ENCODE measurements around the gene TAF4. TPM values are rescaled to one million over a fixed set of nuclear protein-coding genes. Genes with fewer than 3 reads are reported as not detected.
A peak's percentile ranks its signal among the peaks of the same experiment; 100 is the strongest.

The TAF4 gene
- total and polyA plus RNA-seq, 2 of the 13 experiments (the other 11 are each of a cell fraction or from before 2014, with no cell fraction given), result 5.9 to 12.0 TPM

- Histone ChIP-seq H3K4me2 (ENCODE audit: low read depth, low read length) (peak overlapping the region; percentile 69), H3K79me2 (ENCODE audit: insufficient read depth, low read length) (no peaks in the 10 kb centered on the region), H3K4me1 (ENCODE audit: insufficient read depth, low read length) (peaks cover 31% of the 10 kb centered on the region), H2AFZ (ENCODE audit: low read length) (no peak overlapping the region), H3K36me3 (replicated peaks in 1 of 2; ENCODE audit: control insufficient read depth in 1 of 2, insufficient read depth in 2 of 2, low read length in 2 of 2) (no peaks in the 10 kb centered on the region), H3K9me3 (ENCODE audit: low read length) (no peaks in the 10 kb centered on the region), H3K4me3 (replicated peaks in 1 of 3; ENCODE audit: insufficient read depth in 1 of 3, low read depth in 2 of 3, low read length in 3 of 3) (peak overlapping the region in 1 of 3 experiments; percentile 57; a peak in 1 of 6 replicates), H3K27ac (ENCODE audit: extremely low read length, insufficient read depth, low read length) (no peak overlapping the region), H3K27me3 (ENCODE audit: control insufficient read depth in 1 of 2, insufficient read depth in 2 of 2, low read length in 2 of 2) (no peaks in the 10 kb centered on the region; a peak in 1 of 5 replicates), H4K20me1 (ENCODE audit: insufficient read depth, low read length) (no peaks in the 10 kb centered on the region), H3K9ac (ENCODE audit: insufficient read depth, low read depth, low read length) (no peak overlapping the region)
- DNase-seq (ENCODE audit: low spot score) (peak; percentile 55), ATAC-seq (peak; percentile 46), FAIRE-seq (no peak)
- 23% methylated on average over 40 of the region's 49 CpGs for WGBS (ENCODE audit: low lambda C conversion rate)
- in situ Hi-C loops (cut with HindIII; ENCODE audit: extremely low pct_ligation_motif_present, low pct_unique_long_range_greater_than_20kb), result loop anchor here (5.0 kb wide), 1 partner anchor 49 kb away; no protein-coding TSS in a partner anchor
- ChIA-PET POLR2A (no interaction called here), CTCF (ENCODE audit: low intra/inter-chr PET ratio, low total read pairs) (no interaction called here)
- intact Hi-C loops (cut with micrococcal nuclease; ENCODE audit: unreplicated experiment), result no loop called here
- no TSS peak for BruUV-seq (replicated peaks)
- TF ChIP-seq ZNF3 (CRISPR knock-in tag; IDR thresholded peaks at IDR 0.05) (no peak), ZNF331 (CRISPR knock-in tag; IDR thresholded peaks at IDR 0.05) (0 out of 2 replicates have a peak, but pooled peaks have one; percentile 26), PRPF4 (IDR thresholded peaks at IDR 0.05; ENCODE audit: low read depth, low read length, poor library complexity, severe bottlenecking) (no peak), ZGPAT (CRISPR knock-in tag; IDR thresholded peaks at IDR 0.05) (peak; percentile 35; the same call in 1 of the 2 replicates), YY1 (IDR thresholded peaks at IDR 0.05; ENCODE audit: insufficient read depth, insufficient replicate concordance, low read depth, low read length) (no peak), TBX2 (CRISPR knock-in tag; IDR thresholded peaks at IDR 0.05; ENCODE audit: borderline replicate concordance) (no peak), ZNF607 (CRISPR knock-in tag; IDR thresholded peaks at IDR 0.05; ENCODE audit: borderline replicate concordance) (0 out of 2 replicates have a peak, but pooled peaks have one; percentile 59), ZNF101 (CRISPR knock-in tag; IDR thresholded peaks at IDR 0.05; ENCODE audit: borderline replicate concordance, low read depth) (no peak), KDM6A (CRISPR knock-in tag; IDR thresholded peaks at IDR 0.05; ENCODE audit: low read depth) (no peak), ETS1 (CRISPR knock-in tag; IDR thresholded peaks at IDR 0.05) (0 out of 2 replicates have a peak, but pooled peaks have one; percentile 16), SIX1 (CRISPR knock-in tag; IDR thresholded peaks at IDR 0.05; ENCODE audit: borderline replicate concordance) (no peak), DZIP1 (CRISPR knock-in tag; IDR thresholded peaks at IDR 0.05) (no peak), ZMYM3 (CRISPR knock-in tag; IDR thresholded peaks at IDR 0.05) (peak; percentile 100), ZNF580 (CRISPR knock-in tag; IDR thresholded peaks at IDR 0.05; ENCODE audit: borderline replicate concordance, low read depth) (no peak; the same call in 1 of the 2 replicates), SAP130 (CRISPR knock-in tag; IDR thresholded peaks at IDR 0.05; ENCODE audit: low read depth) (peak; percentile 52; the same call in 1 of the 2 replicates), SKI (IDR thresholded peaks at IDR 0.05; ENCODE audit: partially characterized antibody) (peak; percentile 18)
These were observed 99.8 kb downstream of the TAF4 start for GRCh38 chr20:61965606-61966491.

Data from HepG2 (cell line).